ENCODE results near the gene DOC2A. TPM values are rescaled to one million over a fixed set of nuclear protein-coding genes. Genes with fewer than 3 reads are reported as not detected.

Gene DOC2A
- total and polyA plus RNA-seq, 10 of the 15 experiments (the other 5 are each of a cell fraction or from before 2014, with no cell fraction given), result 0.06 to 0.17 (median 0.12) TPM; not detected in 6

DNA sequence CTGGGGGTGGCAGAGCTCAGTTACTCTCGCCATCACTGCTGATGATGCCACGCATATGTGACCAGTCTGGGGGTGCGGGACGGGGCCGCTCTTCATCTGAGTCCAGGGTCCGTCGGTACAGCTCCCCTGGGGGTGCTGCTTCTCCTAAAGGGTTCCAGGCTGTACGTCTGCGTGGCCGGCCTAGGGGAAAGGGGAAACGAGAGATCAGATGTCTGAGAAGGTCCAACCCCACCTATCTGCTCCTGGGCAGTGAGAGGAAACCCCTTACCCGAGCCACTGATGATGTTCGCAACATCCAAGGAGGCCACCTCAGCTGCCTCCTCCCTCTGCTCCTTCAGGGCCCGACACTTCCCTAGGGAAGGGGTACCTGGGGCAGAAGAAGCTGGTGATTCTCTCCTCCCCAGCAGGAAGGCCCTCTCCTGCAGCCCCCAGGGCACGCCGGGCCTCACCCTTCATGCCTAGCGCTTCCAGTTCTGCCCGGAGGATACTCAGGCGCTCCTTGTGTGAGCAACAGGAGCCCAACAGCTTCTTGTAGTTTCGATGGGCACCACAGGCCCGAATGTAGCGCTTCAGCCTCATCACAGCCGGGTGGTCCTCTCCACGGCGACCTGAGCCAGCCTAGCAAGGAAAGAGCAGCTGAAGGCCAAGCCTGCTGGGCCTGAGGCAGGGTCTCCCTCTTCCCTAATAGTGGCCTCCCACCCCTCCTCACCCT, 17.5 kb downstream of the DOC2A start:
- H3K4me2 ChIP-seq (ENCODE audit: control insufficient read depth, insufficient read depth), result no peak overlapping the region
- in situ Hi-C loops (cut with MboI) (no loop called here), intact Hi-C loops (cut with micrococcal nuclease; ENCODE audit: unreplicated experiment) (no loop called here)
- H3K9me3 ChIP-seq (replicated peaks; ENCODE audit: control insufficient read depth, insufficient read depth, low read length), result no peaks in the 10 kb centered on the region
- H4K20me1 ChIP-seq (ENCODE audit: control insufficient read depth, insufficient read depth), result no peaks in the 10 kb centered on the region
- ChIA-PET CTCF (interaction anchor here (0.9 to 1.7 kb wide), 2 partner anchors 18 to 76 kb away, joined by 3 to 4 read pairs; no protein-coding TSS in a partner anchor), POLR2A (interaction anchor here (0.5 to 2.1 kb wide), 5 partner anchors 18 to 68 kb away, joined by 3 to 9 read pairs (median 3); partner anchors contain the start of gene TAOK2), RAD21 (ENCODE audit: unreplicated experiment) (interaction anchor here (0.7 to 0.8 kb wide), 2 partner anchors 8 to 21 kb away, joined by 3 read pairs; no protein-coding TSS in a partner anchor), SMC1A (ENCODE audit: uncharacterized antibody, unreplicated experiment) (interaction anchor here (0.7 to 1.9 kb wide), 3 partner anchors 18 to 62 kb away, joined by 3 to 9 read pairs (median 4); partner anchors contain the start of gene TAOK2)
- H3K27ac ChIP-seq (ENCODE audit: control insufficient read depth, insufficient read depth), result no peak overlapping the region
- WGBS (ENCODE audit: insufficient coverage, insufficient replicate concordance, low lambda C conversion rate, missing lambda C conversion rate), result 86% methylated on average over 25 of the region's 25 CpGs
- H3K79me2 ChIP-seq (ENCODE audit: control insufficient read depth, insufficient read depth, low read length), result peaks cover 19% of the 10 kb centered on the region
- no peaks in the 10 kb centered on the region for H3K27me3 ChIP-seq (replicated peaks in 1 of 2; ENCODE audit: control insufficient read depth in 2 of 2, insufficient read depth in 2 of 2, low read length in 1 of 2)
- H2AFZ ChIP-seq (ENCODE audit: control insufficient read depth, low read depth, low read length), result no peak overlapping the region
- DNase-seq (ENCODE audit: low read depth, low spot score) (no peak), ATAC-seq (no peak), FAIRE-seq (no peak)
- H3K36me3 ChIP-seq (ENCODE audit: control insufficient read depth in 2 of 2, insufficient read depth in 2 of 2, low read length in 1 of 2), result peaks cover 5 to 21% of the 10 kb centered on the region in 2 experiments
- no peak overlapping the region for H3K9ac ChIP-seq (ENCODE audit: control insufficient read depth, insufficient read depth, low read length)
- H3K4me3 ChIP-seq, result no peak overlapping the region
- BruUV-seq (replicated peaks), result no TSS peak
- H3K4me1 ChIP-seq (ENCODE audit: control insufficient read depth, insufficient read depth, low read length), result peaks cover 9% of the 10 kb centered on the region
- TF ChIP-seq EZH2 (IDR thresholded peaks at IDR 0.05; ENCODE audit: borderline replicate concordance, control insufficient read depth, low read depth, low read length) (no peak), FOXK2 (IDR thresholded peaks at IDR 0.05) (no peak), MEF2A (IDR thresholded peaks at IDR 0.05; ENCODE audit: insufficient read depth, low read depth, low read length) (no peak), MXI1 (IDR thresholded peaks at IDR 0.05; ENCODE audit: low read depth, low read length) (no peak), ZNF217 (IDR thresholded peaks at IDR 0.05) (no peak), PAX5 (IDR thresholded peaks at IDR 0.05; ENCODE audit: borderline replicate concordance, low read depth, low read length) (no peak), GATAD2B (conservative IDR thresholded peaks at IDR 0.05; ENCODE audit: low read depth) (no peak), EED (IDR thresholded peaks at IDR 0.05; ENCODE audit: low read depth) (no peak), SREBF1 (IDR thresholded peaks at IDR 0.05; ENCODE audit: low read length) (no peak)
- TF ChIP-seq, protein P1, sequence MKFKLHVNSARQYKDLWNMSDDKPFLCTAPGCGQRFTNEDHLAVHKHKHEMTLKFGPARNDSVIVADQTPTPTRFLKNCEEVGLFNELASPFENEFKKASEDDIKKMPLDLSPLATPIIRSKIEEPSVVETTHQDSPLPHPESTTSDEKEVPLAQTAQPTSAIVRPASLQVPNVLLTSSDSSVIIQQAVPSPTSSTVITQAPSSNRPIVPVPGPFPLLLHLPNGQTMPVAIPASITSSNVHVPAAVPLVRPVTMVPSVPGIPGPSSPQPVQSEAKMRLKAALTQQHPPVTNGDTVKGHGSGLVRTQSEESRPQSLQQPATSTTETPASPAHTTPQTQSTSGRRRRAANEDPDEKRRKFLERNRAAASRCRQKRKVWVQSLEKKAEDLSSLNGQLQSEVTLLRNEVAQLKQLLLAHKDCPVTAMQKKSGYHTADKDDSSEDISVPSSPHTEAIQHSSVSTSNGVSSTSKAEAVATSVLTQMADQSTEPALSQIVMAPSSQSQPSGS (IDR thresholded peaks at IDR 0.05; ENCODE audit: low read length), result no peak
- TF ChIP-seq, protein P2, sequence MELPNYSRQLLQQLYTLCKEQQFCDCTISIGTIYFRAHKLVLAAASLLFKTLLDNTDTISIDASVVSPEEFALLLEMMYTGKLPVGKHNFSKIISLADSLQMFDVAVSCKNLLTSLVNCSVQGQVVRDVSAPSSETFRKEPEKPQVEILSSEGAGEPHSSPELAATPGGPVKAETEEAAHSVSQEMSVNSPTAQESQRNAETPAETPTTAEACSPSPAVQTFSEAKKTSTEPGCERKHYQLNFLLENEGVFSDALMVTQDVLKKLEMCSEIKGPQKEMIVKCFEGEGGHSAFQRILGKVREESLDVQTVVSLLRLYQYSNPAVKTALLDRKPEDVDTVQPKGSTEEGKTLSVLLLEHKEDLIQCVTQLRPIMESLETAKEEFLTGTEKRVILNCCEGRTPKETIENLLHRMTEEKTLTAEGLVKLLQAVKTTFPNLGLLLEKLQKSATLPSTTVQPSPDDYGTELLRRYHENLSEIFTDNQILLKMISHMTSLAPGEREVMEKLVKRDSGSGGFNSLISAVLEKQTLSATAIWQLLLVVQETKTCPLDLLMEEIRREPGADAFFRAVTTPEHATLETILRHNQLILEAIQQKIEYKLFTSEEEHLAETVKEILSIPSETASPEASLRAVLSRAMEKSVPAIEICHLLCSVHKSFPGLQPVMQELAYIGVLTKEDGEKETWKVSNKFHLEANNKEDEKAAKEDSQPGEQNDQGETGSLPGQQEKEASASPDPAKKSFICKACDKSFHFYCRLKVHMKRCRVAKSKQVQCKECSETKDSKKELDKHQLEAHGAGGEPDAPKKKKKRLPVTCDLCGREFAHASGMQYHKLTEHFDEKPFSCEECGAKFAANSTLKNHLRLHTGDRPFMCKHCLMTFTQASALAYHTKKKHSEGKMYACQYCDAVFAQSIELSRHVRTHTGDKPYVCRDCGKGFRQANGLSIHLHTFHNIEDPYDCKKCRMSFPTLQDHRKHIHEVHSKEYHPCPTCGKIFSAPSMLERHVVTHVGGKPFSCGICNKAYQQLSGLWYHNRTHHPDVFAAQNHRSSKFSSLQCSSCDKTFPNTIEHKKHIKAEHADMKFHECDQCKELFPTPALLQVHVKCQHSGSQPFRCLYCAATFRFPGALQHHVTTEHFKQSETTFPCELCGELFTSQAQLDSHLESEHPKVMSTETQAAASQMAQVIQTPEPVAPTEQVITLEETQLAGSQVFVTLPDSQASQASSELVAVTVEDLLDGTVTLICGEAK (IDR thresholded peaks at IDR 0.05; ENCODE audit: borderline replicate concordance), result no peak
- TF ChIP-seq, protein P3, sequence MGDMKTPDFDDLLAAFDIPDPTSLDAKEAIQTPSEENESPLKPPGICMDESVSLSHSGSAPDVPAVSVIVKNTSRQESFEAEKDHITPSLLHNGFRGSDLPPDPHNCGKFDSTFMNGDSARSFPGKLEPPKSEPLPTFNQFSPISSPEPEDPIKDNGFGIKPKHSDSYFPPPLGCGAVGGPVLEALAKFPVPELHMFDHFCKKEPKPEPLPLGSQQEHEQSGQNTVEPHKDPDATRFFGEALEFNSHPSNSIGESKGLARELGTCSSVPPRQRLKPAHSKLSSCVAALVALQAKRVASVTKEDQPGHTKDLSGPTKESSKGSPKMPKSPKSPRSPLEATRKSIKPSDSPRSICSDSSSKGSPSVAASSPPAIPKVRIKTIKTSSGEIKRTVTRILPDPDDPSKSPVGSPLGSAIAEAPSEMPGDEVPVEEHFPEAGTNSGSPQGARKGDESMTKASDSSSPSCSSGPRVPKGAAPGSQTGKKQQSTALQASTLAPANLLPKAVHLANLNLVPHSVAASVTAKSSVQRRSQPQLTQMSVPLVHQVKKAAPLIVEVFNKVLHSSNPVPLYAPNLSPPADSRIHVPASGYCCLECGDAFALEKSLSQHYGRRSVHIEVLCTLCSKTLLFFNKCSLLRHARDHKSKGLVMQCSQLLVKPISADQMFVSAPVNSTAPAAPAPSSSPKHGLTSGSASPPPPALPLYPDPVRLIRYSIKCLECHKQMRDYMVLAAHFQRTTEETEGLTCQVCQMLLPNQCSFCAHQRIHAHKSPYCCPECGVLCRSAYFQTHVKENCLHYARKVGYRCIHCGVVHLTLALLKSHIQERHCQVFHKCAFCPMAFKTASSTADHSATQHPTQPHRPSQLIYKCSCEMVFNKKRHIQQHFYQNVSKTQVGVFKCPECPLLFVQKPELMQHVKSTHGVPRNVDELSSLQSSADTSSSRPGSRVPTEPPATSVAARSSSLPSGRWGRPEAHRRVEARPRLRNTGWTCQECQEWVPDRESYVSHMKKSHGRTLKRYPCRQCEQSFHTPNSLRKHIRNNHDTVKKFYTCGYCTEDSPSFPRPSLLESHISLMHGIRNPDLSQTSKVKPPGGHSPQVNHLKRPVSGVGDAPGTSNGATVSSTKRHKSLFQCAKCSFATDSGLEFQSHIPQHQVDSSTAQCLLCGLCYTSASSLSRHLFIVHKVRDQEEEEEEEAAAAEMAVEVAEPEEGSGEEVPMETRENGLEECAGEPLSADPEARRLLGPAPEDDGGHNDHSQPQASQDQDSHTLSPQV (IDR thresholded peaks at IDR 0.05), result no peak

All from GM12878 (cell line).